Activated naive CD8-positive, alpha-beta T cell treated with anti-CD3 and anti-CD28 coated beads, Interleukin-2, amount 10 ng/mL, durations not matched to agents 7 days and 5 days (primary cell): Measurements from ENCODE around the gene LAMTOR2. TPM values are rescaled to one million over a fixed set of nuclear protein-coding genes. Genes with fewer than 3 reads are reported as not detected.

Experiments
- ATAC-seq: fragments of 150-1000 bp; cut with Tn5 transposase; one replicate; pipeline ENCODE4 v1.10.0; 2021; ENCODE audit warnings: low read depth, moderate library complexity
- POLR2A ChIA-PET: fragments of 350-600 bp; sonication (Branson Sonifier 250); formaldehyde crosslinking; loops from one replicate; lab custom pipeline; 2021; ENCODE audit warnings: antibody characterized with exemption; lab: Charles Lee
- DNase-seq: peaks from one replicate; pipeline ENCODE4 v3.0.0; 2021
- H3K27ac Mint-ChIP-seq: one replicate; pipeline ENCODE4 v1.8.0; 2022; ENCODE audit warnings: mild to moderate bottlenecking, mixed read lengths
- H3K27me3 Mint-ChIP-seq: one replicate; pipeline ENCODE4 v1.8.0; 2022; ENCODE audit warnings: mild to moderate bottlenecking, moderate library complexity, mixed read lengths
- H3K36me3 Mint-ChIP-seq: one replicate; pipeline ENCODE4 v1.8.0; 2021; ENCODE audit warnings: mild to moderate bottlenecking, mixed read lengths
- H3K4me1 Mint-ChIP-seq: one replicate; pipeline ENCODE4 v1.8.0; 2021; ENCODE audit warnings: mixed read lengths
- H3K4me3 Mint-ChIP-seq: one replicate; pipeline ENCODE4 v1.8.0; 2022; ENCODE audit warnings: mild to moderate bottlenecking, moderate library complexity, mixed read lengths
- H3K9me3 Mint-ChIP-seq: one replicate; pipeline ENCODE4 v1.8.0; 2021; ENCODE audit warnings: mixed read lengths
- total RNA-seq, 2 experiments: library from RNA; stranded (reverse); gene quantifications; one replicate each; pipeline ENCODE4 v1.2.3, GENCODE V29; 2021

LAMTOR2 gene
- total RNA-seq, 2 experiments from 2014 or later: 50.9 to 52.6 TPM

DNA sequence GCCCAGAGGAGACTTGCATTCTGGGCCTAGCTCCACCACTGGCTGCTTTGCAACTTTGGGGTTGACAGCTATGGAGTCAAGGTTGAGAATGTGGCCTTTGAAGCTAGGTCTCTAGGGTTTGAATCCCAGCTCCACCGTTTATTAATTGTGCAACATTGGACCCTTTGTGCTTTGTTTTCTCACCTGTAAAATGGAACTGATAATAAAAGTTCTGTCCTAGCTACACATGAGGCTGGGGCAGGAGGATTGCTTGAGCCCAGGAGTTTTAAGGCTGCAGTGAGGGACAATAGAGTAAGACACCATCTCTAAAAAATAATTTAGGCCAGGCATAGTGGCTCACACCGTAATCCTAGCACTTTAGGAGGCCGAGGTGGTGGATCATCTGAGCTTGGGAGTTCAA lies 44.7 kb downstream of the LAMTOR2 start:
- POLR2A ChIA-PET: interaction anchor here (0.7 to 5.0 kb wide), 4 partner anchors 15 to 126 kb away, joined by 3 to 44 read pairs (median 6); partner anchors contain the start of gene LMNA
- Mint-ChIP-seq H3K27ac (no peak overlapping the region), H3K4me1 (peaks cover 38% of the 10 kb centered on the region), H3K9me3 (no peaks in the 10 kb centered on the region), H3K4me3 (no peak overlapping the region), H3K27me3 (peaks cover 54% of the 10 kb centered on the region), H3K36me3 (no peaks in the 10 kb centered on the region)
- no peak for DNase-seq
- ATAC-seq: no peak

DNA sequence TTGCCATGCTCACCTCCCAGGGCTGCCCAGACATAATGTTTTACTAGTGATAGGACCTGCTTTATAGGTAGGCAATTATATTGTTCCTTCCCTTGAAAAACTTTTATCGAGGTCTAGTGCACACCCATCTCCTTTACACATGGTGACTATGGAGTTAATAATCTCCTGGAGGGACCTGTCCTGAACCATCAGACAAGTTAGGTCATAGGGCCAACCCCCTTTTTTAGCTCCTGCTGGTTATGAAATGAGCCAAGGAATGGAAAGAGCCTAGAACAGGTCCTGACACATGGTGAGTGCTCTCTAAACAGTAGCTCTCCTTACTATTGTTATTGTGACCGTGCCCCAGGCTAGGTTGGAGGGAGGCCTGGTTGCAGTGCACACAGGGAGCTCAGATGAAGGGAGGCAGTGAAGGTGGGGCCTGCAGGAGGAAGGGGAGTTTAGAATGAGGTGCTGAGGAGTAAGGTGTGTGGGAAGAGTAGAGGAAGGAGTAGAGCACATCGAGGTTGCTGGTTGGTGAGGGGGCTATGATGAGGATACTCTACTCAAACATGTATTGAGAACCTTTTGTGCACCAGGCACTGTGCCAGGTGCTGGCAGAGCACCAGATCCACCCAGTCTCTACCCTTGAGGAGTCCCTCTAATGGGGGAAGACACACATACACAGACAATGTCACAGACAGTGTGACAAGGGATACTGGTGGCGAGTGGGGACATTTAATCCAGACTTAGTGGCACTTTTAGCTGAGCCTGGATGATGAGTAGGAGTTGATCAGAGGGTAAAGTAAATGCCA lies 45.8 kb downstream of the LAMTOR2 start:
- Mint-ChIP-seq H3K27ac (no peak overlapping the region), H3K27me3 (peaks cover 51% of the 10 kb centered on the region), H3K36me3 (no peaks in the 10 kb centered on the region), H3K9me3 (no peaks in the 10 kb centered on the region), H3K4me1 (peaks cover 43% of the 10 kb centered on the region), H3K4me3 (no peak overlapping the region)
- DNase-seq (no peak), ATAC-seq (no peak)
- POLR2A ChIA-PET: interaction anchor here (1.4 to 5.0 kb wide), 2 partner anchors 24 to 27 kb away, joined by 4 to 44 read pairs; no protein-coding TSS in a partner anchor

DNA sequence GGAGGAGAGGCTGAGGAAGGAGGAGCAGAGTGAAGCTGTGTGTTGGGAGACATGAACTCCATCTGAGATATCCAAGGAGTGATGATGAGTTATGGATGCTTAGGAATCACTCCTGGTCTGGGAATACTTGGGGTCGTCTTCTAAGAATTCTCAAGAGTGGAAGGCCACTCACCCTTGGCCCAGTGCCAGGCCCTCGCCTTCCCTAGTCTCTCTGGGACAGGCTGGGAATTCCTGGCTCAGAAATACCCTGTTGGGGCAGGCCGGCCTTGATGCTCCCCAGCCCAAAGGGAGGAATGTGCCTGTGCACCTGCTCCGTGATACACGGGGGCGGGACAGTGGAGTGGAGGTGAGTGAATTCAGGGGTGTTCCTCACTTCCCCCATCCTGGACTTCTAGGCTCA lies 47.3 kb downstream of the LAMTOR2 start:
- ATAC-seq (no peak), DNase-seq (no peak)
- Mint-ChIP-seq H3K4me1 (peaks cover 32% of the 10 kb centered on the region), H3K36me3 (no peaks in the 10 kb centered on the region), H3K4me3 (no peak overlapping the region), H3K27ac (peak overlapping the region; percentile 40), H3K27me3 (peaks cover 43% of the 10 kb centered on the region), H3K9me3 (no peaks in the 10 kb centered on the region)
- POLR2A ChIA-PET: interaction anchor here (0.8 kb wide), 1 partner anchor 304 kb away, joined by 3 read pairs; no protein-coding TSS in a partner anchor

DNA sequence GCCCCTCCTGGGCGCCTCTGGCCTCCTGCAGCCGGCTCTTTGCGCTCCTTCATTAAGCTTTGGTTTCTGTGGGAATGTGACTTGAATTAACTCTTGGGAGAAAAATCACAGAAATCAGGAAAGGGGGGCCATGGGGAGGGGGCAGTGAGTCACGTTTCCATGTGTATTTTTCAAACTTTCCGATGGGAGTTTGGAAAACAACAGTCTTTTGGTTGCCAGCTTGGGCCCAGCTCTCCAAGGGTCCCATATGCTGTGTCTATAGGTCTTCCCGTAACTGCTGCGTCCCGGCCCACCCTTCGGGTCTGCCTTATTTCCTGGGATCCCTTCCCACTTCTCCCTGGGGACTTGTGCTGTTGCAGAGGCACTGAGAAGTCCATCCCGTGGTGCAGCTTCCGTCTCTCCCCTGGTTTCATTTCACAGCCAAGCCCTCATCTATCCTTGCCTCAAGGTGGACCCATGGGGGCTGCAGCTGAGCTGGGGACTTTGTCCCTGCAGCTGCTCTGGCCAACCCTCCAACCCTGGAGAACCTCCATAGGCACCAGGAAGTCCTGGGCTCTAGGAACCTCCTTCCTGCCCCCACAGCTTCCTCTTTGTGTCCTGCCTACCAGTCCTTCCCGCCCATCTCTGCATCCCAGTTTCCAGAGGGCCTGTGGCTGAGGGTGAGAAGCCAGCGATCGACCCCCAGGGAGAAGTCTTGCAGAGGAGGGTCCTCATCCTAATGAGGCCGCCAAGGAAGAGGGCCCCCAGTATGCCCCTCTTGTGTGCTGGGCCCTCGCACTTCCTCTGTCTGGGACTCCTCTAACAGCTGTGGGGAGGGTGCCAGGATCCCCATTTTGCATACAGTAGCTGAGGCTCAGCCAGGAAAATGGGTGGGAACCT lies 48.3 kb downstream of the LAMTOR2 start:
- Mint-ChIP-seq H3K4me1 (peaks cover 23% of the 10 kb centered on the region), H3K27ac (no peak overlapping the region), H3K9me3 (no peaks in the 10 kb centered on the region), H3K36me3 (no peaks in the 10 kb centered on the region), H3K4me3 (no peak overlapping the region), H3K27me3 (peaks cover 44% of the 10 kb centered on the region)
- ATAC-seq (no peak), DNase-seq (no peak)
- POLR2A ChIA-PET: interaction anchor here (0.6 to 1.5 kb wide), 3 partner anchors 24 to 303 kb away, joined by 3 to 10 read pairs (median 3); no protein-coding TSS in a partner anchor

DNA sequence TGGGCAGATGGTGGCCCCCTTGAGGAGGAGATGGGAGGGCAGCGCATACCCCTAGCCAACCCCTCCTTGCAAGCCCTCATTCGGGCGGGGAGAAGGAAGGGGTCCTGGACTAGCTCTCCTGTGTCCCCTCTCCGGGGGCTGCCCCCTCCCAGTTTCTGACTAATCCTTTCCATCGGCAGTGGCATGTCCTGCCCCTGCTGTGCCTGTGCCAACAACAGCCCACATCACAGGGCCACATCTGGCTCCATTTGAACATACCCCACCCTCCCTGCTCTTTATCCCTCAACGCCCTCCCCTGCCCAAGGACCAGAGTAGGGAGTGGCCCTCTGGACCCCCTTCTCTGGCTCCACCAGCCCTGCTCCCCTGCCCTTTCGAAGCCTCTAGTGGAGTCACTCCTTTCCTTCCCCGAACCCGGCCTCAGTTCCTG lies 49.0 kb downstream of the LAMTOR2 start:
- Mint-ChIP-seq H3K27me3 (peaks cover 46% of the 10 kb centered on the region), H3K9me3 (no peaks in the 10 kb centered on the region), H3K4me1 (peaks cover 21% of the 10 kb centered on the region), H3K36me3 (no peaks in the 10 kb centered on the region), H3K27ac (no peak overlapping the region), H3K4me3 (no peak overlapping the region)
- POLR2A ChIA-PET: interaction anchor here (1.5 kb wide), 1 partner anchor 24 kb away, joined by 10 read pairs; no protein-coding TSS in a partner anchor
- ATAC-seq (no peak), DNase-seq (no peak)

DNA sequence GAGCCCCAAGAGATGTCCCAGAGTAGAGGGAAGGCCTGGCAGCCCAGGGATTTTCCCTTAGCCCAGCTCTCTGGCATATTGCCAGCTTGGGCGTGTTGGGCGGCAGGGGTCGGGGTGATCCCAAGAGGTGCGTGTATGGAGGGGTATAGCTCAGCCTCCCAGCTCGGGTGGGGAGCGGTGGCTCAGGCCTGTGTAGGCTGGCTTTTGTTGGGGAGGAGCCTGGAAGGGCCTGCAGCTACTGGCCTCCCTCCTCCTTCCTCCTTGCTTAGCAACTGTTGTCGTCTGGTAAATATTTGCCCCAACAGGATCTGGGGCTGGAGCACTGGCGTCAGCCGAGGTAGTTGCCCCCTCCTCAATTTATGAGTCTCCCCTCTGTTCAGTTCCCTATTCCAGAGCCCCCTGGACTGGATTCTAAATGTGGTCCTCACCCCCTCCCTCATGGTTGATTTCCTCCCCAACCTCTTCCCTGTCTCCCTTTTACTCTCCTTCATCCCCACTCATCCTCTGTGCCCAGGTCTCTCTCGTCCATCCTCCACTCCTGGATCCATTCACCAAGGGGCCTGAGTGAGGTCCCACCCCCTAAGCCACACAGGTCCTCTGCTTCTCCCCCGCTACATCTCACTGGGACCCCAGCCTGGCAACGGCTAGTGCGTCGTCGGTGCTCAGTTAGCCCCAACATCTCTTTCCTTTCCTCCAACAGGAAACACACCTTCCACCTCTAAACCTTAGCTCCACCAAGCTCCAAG lies 49.7 kb downstream of the LAMTOR2 start:
- Mint-ChIP-seq H3K4me3 (no peak overlapping the region), H3K9me3 (no peaks in the 10 kb centered on the region)

DNA sequence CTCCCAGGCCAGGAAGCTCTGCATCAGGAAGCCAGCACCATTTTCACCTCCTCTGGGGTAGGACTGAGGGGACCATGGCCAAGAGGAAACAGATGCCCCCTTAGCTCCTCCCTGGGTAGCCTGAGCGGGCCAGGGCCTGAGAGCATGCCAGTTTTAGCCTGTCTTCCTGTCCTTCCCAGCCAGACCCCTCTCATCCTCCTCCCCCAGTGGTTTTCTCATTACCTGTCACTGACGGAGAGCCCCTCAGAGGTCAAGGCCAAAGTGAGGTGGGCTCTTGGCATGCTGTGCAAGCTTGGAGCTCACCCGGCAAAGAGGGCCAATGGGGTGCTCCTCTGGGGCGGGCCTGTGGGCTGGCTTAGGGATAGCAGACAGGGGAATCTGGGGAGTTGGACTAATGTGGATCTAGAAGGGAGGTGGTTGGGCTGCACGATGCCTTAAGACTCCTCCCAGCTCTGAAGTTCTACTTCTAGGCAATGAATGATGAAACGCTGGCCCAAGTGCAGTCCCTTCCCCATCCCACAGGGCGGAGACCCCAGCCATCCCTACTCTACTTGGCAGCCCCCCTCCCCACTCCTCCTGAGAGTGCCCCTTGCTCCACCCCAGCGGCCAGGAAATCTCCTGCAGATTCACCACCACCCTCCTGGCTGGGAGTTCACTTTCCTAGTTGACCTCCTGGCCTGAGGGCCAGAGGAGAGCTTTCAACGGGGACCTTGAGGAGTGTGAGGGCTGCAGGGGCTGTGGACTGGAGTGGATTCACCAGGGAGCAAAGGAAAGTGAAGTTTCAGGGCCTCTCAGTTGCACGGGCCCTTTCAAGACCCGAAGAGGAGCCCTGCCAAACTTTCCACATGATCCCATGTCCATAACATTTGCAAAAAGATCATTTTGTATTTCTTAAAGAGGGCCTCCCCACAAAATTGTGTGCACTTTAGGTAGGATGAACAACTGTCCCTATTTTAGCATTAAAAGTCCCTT lies 50.6 kb downstream of the LAMTOR2 start:
- ATAC-seq (no peak), DNase-seq (no peak)
- Mint-ChIP-seq H3K4me3 (peak overlapping the region; percentile 70), H3K36me3 (no peaks in the 10 kb centered on the region), H3K4me1 (peaks cover 20% of the 10 kb centered on the region), H3K27ac (peak overlapping the region; percentile 28), H3K9me3 (no peaks in the 10 kb centered on the region), H3K27me3 (peaks cover 57% of the 10 kb centered on the region)
- POLR2A ChIA-PET: interaction anchor here (0.6 to 1.2 kb wide), 3 partner anchors 15 to 89 kb away, joined by 3 read pairs; partner anchors contain the start of gene SLC25A44

More for the DNA sequence above, 49.7 kb downstream of the LAMTOR2 start:
- ATAC-seq (no peak), DNase-seq (no peak)
- Mint-ChIP-seq H3K27me3 (peaks cover 51% of the 10 kb centered on the region), H3K27ac (peak overlapping the region; percentile 51), H3K4me1 (peaks cover 20% of the 10 kb centered on the region), H3K36me3 (no peaks in the 10 kb centered on the region)
- POLR2A ChIA-PET: interaction anchor here (0.6 to 1.0 kb wide), 2 partner anchors 16 to 21 kb away, joined by 3 read pairs; no protein-coding TSS in a partner anchor

DNA sequence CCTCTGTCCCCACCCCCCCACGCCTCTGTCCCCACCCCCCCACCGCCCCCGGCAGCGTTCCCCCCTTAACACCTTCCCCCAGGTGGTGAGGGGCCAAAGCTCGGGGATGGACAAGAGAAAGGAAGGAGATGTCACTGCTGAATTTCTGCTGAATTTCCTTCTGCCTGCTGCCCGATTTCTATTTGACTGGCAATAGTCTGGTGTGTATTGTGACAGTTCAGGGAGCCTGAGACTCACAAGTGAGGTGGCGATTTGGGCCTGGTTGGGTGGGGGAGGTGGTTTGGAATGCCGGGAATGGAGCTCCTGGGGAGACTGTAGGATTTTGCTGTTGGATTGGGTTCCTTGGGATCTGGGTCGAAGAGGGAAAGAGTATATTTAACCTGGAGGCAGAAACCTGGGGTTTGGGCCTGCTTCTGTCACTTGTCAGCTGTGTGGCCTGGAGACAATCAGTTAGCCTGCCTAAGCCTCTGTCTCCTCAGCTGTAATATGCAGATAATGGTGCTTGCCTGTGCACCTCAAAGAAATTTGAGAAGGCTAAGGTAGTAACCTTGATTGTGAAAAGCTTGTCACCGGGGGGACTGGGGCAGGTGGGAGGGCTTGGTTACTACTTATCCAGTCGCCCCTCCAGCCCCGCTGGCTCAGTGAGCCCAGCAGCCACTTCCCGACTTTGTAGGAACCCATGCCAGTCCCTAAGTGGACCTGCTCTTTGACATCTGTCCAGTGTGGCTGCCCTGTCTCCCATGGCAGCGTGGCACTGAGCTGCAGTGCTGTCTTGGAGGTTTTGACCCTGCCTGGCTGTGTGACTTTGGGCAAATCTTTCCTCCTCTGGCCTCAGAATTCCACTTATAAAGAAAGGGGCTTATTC lies 52.3 kb downstream of the LAMTOR2 start:
- POLR2A ChIA-PET: interaction anchor here (1.0 to 1.1 kb wide), 2 partner anchors 12 to 20 kb away, joined by 3 to 4 read pairs; no protein-coding TSS in a partner anchor
- Mint-ChIP-seq H3K27me3 (peaks cover 55% of the 10 kb centered on the region), H3K4me3 (peak overlapping the region; percentile 5), H3K36me3 (no peaks in the 10 kb centered on the region), H3K27ac (peak overlapping the region; percentile 37), H3K9me3 (no peaks in the 10 kb centered on the region), H3K4me1 (peaks cover 12% of the 10 kb centered on the region)
- ATAC-seq (no peak), DNase-seq (no peak)

DNA sequence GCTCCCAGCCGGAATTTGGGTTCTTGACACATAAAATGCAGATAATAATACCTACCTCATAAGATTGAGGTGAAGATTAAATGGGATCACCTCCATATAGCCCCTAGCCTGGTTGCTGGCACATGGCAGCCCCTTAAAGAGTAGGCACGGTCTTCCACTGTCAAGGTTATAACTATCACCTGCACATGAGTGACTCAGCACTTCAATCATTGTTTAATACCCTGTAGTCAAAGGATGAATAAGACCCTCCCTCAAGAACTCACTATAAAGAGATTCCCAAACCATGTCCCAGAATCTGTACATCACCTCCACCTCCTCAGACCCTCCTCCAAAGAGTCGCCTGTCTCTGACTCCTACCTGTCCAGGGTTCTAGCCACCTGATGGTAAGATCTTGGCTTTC lies 53.5 kb downstream of the LAMTOR2 start:
- H3K27me3 Mint-ChIP-seq: peaks cover 58% of the 10 kb centered on the region
- no peaks in the 10 kb centered on the region for H3K9me3 Mint-ChIP-seq
- DNase-seq (no peak), ATAC-seq (no peak)
- H3K36me3 Mint-ChIP-seq: no peaks in the 10 kb centered on the region
- POLR2A ChIA-PET: interaction anchor here (0.7 kb wide), 1 partner anchor 331 kb away, joined by 5 read pairs; no protein-coding TSS in a partner anchor
- H3K27ac Mint-ChIP-seq: no peak overlapping the region
- no peak overlapping the region for H3K4me3 Mint-ChIP-seq
- peaks cover 10% of the 10 kb centered on the region for H3K4me1 Mint-ChIP-seq
